Activated T-cell treated with anti-CD3 and anti-CD28 coated beads, Interleukin-2, amount 50 U/mL, for 48 hours (primary cell): Measurements from ENCODE around the gene S100PBP.
A peak's percentile ranks its signal among the peaks of the same experiment; 100 is the strongest.

Experiments
- DNase-seq, 2 experiments: peaks; one replicate each; pipeline ENCODE4 v3.0.0-alpha.2; 2020

Gene S100PBP

DNA sequence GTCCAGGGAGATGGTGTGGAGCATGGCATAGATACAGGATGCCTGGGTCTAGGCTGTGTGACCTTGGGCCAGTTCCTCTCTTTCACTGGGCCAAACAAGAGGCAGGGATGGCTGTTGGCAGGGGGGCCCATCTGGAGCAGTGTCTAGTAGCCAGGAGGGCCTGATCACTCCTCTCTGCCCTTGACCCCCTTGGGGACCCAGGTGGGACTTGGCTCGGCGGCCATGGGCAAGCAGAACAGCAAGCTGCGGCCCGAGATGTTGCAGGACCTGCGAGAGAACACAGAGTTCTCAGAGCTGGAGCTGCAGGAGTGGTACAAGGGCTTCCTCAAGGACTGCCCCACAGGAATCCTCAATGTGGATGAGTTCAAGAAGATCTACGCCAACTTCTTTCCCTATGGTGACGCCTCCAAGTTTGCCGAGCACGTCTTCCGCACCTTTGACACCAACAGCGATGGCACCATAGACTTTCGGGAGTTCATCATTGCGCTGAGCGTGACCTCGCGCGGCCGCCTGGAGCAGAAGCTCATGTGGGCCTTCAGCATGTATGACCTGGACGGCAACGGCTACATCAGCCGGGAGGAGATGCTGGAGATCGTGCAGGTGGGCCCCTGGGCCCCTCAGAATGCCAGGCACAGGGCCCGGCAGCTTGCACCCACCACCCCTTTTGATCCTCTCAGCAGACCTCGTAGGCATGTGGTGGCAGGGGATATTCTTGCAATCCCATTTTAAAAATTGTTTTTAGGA lies 71.4 kb downstream of the S100PBP start:
- DNase-seq = no peak

DNA sequence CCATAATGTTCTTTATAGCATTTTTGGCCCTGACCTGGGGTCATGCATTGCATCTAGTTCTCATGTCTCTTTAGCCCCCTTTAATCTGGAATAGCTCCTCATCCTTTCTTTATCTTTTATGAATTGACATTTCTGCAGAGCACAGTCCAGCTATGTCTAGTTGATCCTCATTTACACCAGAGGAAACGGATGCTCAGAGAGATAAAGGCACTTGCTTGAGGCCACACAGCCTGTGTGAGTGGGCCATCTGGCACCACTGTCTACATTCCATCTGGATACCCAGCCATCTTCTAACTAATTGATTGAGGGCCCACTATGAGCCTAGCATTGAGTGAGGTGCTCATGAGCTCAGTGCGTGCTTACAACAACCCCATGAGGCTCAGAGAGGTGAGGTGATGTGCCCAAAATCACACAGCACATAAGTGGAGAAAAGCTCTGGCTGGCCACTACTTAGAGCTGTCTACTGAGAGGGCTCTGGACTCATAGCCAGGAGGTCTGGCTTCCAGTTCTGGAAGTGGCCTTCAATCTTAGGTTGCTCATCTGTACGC lies 72.4 kb downstream of the S100PBP start:
- no peak for DNase-seq

DNA sequence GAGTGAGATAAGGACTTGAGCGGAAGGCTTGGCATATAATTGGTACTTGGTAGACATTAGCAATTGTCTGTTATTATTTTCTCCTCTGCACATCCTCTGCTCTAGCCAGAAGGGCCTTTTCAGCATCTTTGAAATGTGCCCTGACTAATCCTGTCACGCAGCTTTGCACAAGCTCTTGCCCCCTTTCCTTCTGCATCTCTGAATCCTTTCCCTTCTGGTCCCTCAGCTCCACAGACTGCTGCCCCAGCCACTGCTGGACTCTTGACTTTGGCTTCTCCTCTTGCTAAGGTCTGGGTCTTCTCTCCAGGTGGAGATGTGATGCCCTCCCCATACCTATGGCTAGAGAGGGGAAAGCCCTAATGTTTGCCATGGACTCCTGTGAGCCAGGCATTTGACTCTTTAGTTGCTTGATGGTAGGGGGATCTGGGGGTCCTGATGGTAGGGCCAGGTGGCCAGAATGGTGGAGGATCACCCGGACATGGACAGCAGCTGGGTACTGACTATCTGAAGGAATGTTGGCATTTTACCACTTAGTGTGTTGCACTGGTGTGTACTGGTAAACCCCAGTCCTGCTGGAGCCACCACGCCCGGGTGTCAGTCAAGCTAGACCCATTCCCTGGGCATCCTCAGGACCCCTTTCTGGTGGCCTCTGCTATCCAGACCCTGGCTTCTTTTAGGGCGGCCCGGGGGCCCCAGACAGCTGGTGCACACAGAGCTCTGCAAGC lies 73.2 kb downstream of the S100PBP start:
- DNase-seq = no peak

DNA sequence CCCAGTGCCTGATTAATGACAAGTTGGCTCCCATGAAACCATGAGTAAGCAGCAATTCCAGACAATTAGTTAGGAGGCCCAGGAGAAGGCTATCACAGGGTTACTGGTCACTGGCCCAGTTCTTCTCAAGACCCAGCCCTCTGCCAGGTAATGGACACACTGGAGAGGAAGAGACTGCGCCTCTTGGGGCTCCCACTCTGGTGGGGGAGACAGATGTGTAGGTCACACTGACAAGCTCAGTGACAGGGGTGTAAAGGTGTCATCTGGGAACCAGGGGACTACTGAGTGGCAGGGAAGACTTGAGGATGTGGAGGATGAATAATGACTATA lies 73.8 kb downstream of the S100PBP start:
- DNase-seq = no peak

DNA sequence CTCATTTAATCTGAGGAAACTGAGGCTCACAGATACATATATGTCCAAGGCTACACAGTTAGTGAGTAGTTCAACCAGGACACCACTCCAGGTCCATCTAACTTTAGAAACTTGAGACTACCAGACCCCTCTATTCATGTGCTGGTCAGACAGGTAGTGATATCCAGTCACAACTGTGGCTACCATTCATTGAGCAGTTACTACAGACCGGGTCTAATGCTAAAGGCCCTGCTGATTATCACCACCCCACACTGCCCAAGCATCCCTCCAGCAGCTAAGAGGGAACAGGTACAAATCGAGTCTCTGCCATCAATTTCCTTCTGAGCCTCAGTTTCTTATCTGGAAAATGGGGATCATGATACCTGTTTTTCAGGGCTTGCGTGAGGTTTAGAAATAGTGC lies 74.2 kb downstream of the S100PBP start:
- DNase-seq = no peak

DNA sequence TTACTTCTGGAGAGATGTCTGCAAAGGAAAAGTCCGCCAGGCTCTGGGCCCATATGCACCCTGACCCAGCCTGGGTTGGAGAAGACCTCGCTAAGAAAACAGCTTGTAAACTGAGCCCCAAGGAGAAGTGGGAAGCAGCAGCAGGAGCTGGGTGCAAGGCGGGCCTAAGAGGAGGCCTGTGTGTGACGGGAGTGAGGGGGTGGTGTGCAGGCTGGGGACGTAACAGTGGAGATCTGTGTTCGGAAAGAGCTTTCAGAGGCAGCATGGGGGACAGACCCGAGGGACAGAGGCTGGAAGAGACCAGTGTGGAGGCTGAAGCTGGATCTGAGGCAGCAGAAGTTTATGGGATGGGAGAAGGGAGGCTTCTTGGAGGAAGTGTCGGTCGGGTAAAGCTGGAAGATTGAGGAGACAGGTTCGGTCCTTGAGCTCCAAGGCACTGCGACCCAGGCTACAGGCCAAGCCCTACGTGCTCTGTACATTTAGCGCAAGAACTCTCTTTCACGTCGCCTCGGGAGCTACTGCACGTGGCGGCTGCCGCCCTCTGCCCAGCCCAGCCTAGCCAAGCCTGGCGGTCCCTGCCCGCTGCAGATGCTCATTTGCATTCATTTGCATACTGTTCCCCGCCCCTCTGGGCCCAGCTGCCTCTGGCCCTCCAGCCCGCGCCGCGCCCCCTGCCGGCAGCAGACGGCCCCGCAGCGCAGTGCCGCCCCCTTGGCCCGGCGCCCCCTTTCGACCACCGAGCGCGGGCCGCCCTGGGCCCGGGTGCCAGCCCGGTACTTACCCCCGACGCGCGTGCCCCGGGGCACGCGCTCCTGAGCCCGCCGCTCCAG lies 75.1 kb downstream of the S100PBP start:
- DNase-seq = peak; percentile 70 to 78

DNA sequence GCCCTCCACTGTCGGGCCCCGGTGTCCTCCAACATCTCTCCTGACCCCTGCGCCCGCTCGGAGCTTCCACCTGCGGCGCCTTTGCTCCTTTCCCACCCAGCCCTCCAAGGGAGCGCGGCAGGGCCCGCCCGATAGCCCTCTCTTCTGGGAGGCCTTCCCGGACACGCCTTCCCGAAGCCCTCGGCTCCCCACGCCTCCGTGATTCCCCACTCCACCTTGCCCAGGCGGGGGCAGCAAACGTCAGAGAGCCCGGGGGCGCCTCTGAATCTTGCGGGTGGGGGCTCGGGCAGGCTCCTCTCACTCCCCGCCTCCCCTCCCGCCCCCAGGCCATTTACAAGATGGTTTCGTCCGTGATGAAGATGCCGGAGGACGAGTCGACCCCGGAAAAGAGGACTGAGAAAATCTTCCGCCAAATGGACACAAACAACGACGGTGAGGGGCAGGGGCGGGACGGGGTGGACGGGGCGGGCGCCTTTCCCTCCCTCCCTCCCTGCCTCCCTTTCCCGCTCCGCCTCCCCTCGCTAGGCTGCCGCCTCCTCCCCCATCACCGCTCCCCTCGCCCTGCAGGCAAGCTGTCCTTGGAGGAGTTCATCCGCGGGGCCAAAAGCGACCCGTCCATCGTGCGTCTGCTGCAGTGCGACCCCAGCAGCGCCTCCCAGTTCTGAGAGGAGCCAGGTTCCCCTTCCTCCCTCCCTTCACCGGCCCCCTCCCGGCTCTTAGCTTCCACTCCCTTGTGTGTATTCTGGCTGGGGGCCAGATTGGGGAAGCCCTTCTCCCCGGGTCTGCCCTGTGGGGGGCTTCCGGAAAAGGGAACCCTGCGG lies 76.0 kb downstream of the S100PBP start:
- DNase-seq = peak in 1 of 2 experiments; percentile 47

DNA sequence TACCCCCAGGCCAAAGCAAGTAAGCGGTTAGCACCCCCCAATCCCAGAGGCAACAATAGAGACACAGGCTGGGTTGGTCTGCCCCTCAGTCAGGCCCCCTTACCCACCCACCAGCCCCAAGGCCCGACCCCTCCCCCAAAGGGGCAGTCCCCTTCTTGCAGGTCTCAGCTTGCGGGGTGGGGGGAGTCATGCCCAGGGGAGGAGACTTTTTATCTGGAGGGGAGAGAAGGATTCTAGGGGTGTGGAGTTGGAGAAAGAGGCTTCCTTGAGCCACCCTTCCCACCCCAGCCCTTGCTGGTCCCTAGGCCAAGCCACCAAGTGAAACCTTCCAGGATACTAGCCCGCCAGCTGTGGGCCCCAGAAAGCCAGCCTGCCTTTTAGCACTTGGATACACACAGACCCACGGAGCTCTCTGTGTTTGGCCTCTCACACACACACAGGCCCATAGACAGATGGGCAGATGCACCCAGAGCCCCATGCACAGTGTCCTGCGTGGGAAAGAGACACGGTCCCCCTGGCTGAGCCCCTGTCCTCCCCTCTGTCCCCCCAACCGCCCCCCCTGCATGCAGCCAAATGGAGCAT lies 76.7 kb downstream of the S100PBP start:
- no peak for DNase-seq

DNA sequence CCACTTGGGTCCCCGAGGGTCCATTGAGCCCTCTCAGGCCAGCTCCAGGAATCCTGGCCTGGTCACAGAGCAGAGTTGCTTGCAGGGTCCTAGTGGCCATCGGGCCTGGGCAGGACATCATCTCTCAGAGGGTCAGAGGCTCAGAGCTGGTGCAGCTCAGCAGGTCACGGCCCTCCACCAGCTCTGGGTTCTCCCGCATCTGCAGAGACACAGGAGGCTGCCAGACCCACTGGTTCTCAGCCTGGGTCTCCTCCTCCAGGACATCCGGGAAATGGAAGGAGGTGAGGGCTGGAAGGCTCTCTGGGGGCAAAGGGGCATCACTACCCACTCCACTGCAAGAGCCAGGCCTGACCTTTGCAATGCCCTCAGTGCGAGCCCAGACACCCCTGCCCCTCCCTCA lies 77.2 kb downstream of the S100PBP start:
- DNase-seq = no peak

DNA sequence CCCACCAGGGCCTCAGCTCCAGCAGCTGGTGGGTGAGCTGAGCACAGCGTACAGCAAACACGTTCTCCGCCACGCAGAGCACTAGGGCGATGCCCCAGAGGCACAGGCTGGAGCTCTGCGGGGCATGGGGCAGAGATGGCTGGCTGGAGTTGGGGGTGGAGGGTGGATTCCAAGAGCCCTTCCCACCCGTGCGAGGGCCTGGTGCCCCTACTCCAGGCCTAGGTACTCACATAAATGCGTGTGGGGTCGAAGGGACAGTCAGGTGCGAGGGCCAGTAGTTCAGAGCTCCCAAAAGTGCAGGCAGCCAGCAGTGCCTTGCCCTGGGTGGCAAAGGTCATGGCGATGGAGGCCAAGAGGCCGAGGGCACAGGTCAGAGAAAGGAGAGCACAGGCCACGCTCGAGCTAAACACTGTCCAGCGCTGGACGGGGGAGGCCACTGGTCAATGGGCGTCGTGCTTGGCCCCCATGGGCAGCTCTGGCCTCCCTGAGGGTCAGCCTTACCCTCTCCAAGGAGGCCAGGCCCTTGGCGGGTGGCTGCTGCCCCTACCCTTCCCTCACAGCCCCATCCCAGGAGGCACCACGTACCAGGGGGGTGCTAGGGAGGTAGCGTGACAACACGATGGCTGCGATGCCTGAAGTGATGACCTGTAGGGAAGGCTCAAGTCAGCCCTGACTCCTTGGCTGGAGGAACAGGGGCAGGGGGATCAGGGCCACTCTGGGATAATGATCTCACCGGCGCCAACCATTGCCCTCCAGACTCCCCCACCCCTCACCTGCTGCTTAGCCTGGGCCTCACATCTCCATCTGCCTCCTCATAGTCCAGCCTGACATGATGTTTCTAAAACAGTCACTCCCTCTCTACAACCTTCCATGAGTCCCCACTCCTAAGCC lies 78.1 kb downstream of the S100PBP start:
- DNase-seq = no peak

DNA sequence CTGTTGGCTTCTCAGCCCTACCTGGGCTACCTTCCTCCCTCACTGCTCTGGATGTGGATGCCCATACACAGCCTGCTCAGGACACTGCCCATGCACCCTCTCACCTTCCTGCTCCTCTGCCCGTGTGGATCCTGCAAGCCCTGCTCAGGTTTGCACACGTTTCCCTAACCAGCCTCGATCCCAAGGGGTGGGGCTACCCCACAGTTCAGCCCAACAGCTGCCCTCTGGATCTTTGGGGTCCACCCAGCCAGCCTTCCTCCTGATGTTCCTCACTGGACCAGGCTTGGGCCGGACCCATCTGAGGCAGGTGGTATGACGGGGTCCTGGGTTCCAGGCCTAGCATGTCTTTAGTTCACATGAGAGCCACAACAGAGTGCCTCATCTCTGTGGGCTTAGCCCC lies 79.0 kb downstream of the S100PBP start:
- DNase-seq = no peak

DNA sequence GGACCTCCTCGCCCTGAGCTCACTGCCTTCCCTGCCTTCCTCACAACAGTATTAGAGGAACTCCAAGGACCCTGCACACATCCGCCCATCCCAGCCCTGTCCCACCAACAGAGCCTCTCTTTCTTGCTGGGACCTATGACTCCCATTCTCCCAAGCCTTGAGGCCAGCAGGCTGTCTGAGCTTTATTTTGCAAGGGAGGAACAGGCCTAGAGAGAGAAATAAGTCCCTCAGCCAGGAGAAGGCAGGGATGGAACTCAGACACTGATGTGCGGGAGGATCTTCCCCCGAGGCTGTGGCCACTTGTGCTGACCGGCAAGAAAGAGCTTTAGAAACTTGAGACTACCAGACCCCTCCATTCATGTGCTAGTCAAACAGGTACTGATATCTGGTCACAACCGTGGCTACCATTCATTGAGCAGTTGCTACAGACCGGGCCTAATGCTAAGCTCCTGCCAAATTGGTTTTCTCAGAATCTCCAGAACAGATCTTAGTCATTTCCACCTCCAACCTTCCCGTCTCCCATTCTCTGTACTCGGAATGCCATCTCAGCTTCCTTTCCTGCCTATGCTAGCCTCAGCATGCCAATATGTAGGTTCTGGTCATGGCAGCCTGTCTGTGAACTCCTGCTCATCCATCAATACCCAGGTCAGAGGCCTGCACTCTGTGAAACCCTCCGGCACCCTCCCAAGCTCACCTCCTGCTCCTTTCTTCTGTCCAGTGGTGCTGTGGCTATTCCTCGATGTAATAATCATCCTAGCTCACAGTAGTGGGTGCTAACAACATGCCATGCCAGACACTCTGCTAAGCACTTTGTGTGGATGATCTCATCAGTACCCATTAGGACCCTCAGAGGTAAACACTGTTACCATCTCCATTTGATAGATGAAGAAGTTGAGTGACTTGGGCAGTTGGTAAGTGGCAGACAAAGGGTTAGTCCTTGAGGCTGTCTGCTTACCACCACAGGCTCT lies 79.9 kb downstream of the S100PBP start:
- no peak for DNase-seq

DNA sequence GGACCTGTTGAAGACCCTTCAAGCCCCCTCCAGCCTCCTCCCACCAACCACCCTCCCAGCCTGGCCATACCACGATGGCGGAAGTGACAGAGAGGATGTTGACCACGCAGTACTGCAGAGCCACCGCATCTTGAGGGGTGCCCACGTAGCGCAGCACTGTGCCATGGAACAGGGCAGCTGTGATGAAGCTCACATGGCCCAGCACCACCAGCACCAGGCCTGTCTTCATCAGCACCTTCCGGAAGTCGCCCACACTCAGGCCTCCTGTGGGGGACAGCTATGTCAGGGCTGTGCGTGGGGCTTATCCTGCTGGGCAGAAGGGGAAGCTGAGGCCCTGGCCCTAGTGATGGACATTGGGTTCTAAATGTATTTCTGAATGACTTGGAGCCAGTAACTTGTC lies 80.6 kb downstream of the S100PBP start:
- no peak for DNase-seq

DNA sequence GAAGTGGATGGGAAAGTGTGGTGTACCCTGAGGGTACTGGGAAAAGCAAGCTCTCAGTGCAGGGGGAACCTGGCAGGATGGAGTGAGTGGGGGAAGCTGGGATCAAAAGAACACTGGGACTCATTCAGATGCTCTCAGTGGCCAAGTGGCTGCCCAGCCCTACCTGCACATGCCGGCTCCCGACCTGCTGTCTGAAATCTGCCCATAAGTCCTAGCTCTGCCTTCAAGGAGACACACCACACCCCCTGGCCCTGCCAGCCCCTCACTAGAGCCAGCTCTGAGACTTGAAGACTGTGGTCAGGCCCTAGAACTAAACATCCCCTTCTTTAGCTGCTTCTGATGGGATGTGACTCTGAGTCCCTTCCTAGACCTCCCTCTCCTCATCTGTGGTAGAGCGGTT lies 81.5 kb downstream of the S100PBP start:
- DNase-seq = no peak

DNA sequence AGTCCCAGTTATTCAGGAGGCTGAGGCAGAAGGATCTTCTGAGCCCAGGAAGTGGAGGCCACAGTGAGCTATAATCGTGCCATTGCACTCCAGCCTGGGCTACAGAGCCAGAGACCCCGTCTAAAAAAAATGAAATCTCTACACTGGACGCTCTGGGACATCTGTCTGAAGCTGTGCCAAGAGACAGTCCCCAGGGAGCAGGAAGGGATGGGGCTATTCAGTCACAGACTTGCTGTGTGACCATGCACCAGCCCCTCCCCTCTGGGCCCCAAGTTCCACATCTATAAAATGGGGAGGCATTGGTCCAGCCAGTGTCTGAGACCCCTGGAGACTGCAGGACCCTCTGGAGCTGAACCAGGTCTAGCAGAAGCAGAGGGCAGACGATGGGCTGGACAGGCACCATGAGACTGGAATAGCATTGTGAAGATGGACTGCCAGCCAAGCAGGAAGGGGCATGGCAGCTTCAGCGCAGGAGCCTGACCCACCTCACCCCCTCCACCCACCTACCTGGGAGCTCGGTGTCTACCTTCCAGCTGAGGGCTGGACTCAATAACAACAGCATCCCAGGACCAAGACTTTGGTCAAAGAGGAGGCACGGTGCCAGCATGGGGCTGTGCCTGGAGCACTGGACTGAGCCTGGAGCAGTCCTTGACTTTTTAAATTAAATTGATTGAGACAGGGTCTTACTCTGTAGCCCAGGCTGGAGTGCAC lies 82.3 kb downstream of the S100PBP start:
- DNase-seq = no peak

DNA sequence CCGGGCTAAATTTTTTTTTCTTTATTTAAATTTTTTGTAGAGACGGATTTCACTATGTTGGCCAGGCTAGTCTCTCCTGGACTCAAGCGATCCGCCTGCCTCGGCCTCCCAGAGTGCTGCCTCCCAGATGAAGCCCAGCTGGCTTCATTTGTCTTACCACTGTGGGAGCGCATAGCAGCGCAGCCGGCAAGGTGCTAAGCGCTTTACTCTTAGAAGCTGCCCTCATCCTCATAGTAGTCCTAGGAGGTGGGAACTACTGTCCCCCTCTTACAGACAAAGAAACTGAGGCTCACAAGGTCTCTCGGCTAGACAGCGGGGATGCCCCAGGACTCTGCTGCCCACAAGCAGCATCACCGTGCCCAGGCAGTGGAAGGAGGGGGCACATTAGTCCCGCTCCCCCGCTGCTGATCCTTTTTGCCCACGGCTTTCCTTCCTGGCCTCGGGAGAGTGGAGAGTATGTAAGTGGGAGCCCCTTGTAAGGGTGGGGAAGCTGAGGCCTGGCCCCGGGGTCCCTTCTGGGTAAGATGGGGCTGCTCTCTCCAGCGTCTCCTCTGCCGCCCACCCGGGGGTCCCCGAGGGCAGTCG lies 83.0 kb downstream of the S100PBP start:
- no peak for DNase-seq

DNA sequence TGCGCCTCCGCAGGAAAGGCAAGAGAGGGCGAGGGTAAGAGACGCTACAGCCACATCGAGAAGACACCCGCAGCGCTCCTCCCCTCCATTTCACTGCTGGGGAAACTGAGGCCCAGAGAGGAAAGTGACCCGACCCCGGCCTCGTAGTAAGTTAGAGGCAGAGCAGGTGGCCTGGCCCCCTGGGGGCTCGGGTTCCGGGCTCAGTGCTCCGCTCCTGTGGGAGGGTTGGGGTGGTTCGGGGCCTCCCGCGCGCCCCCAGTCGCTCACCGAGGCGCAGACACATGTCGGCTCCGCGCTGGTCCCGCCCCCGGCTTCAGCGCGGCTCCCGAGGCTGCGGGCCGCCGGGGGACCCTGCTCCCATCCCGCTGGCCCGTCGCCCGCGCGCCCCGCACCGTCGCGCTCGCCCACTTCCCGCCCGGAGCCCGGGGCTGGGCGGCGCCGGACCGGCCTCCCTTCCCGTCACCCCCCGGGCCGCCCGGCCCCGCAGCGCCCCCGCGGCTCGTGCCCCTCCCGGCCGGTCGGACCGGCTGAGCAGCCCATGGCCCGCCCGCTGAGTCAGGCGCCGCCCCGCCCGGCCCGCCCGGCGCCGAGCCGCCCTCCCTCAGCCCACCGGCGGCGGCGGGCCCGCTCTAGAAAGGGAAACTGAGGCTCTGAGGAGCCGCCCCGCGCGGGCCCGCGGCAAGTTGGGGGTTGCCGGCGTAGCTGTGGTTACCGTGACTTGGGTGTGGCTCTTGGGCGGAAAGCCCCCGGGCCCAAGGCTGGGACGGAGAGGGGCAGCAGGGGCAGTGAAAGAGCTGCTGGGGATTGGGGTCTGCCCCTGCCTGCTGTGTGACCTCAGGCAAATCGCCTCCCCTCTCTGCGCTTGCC lies 83.7 kb downstream of the S100PBP start, which contains the start of gene TMEM54:
TSS of gene TMEM54 (minus strand) at position 434 of the 867 bp plus-strand sequence. CDS start at position 283, 151 bp downstream.
- DNase-seq = peak in 1 of 2 experiments; percentile 44
